Hepatocyte (in vitro differentiated cells): ENCODE measurements around the gene MCEE. TPM values are rescaled to one million over a fixed set of nuclear protein-coding genes. Genes with fewer than 3 reads are reported as not detected.

Experiments used
- DNase-seq: peaks from one replicate; pipeline ENCODE4 v3.0.0-alpha.2; 2016; ENCODE audit warnings: low spot score
- H2AFZ ChIP-seq: fragments of 200-600 bp; sonication (generic); 2 replicates; pipeline ENCODE4 v1.6.0; 2016; ENCODE audit warnings: antibody characterized with exemption, mild to moderate bottlenecking
- H3K27ac ChIP-seq: fragments of 200-600 bp; sonication (generic); 2 replicates; pipeline ENCODE4 v1.5.1; 2016; ENCODE audit warnings: mild to moderate bottlenecking
- H3K27me3 ChIP-seq: fragments of 200-600 bp; sonication (generic); 2 replicates; pipeline ENCODE4 v1.6.1; 2016
- H3K36me3 ChIP-seq: fragments of 200-600 bp; sonication (generic); replicated peaks from 2 replicates; pipeline ENCODE4 v1.5.1; 2016; ENCODE audit warnings: low read depth; ENCODE audit not compliant: insufficient read depth
- H3K4me1 ChIP-seq: fragments of 200-600 bp; sonication (generic); 2 replicates; pipeline ENCODE4 v1.5.1; 2016; ENCODE audit warnings: mild to moderate bottlenecking, moderate library complexity; ENCODE audit not compliant: insufficient read depth
- H3K4me2 ChIP-seq: fragments of 200-600 bp; sonication (generic); 2 replicates; pipeline ENCODE4 v1.6.0; 2016
- H3K4me3 ChIP-seq: fragments of 200-600 bp; sonication (generic); 2 replicates; pipeline ENCODE4 v1.5.1; 2016; ENCODE audit warnings: mild to moderate bottlenecking
- H3K79me2 ChIP-seq: fragments of 200-600 bp; sonication (generic); 2 replicates; pipeline ENCODE4 v1.6.0; 2017; ENCODE audit warnings: mild to moderate bottlenecking
- H3K9me2 ChIP-seq: fragments of 200-600 bp; sonication (generic); replicated peaks from 2 replicates; pipeline ENCODE4 v1.6.0; 2017; ENCODE audit warnings: mild to moderate bottlenecking; ENCODE audit not compliant: insufficient read depth
- H3K9me3 ChIP-seq: fragments of 200-600 bp; sonication (generic); 2 replicates; pipeline ENCODE4 v1.5.1; 2016; ENCODE audit warnings: low read depth, mild to moderate bottlenecking
- H4K20me1 ChIP-seq: fragments of 200-600 bp; sonication (generic); 2 replicates; pipeline ENCODE4 v1.6.0; 2016; ENCODE audit warnings: mild to moderate bottlenecking; ENCODE audit not compliant: insufficient read depth, poor library complexity, severe bottlenecking
- EZH2 ChIP-seq: fragments of 200-600 bp; sonication (generic); IDR thresholded peaks from 2 replicates; pipeline ENCODE4 v1.6.1; 2016; ENCODE audit warnings: antibody characterized with exemption, mild to moderate bottlenecking, borderline replicate concordance
- EZH2phosphoT487 ChIP-seq: fragments of 200-600 bp; sonication (generic); IDR thresholded peaks from one replicate; pipeline ENCODE4 v1.6.1; 2018; ENCODE audit warnings: antibody characterized with exemption, mild to moderate bottlenecking, low read depth, moderate library complexity; ENCODE audit not compliant: unreplicated experiment, severe bottlenecking
- WGBS: methylation state at CpG from one replicate; pipeline ENCODE4 v1.1.6; 2016; ENCODE audit warnings: low lambda C conversion rate; ENCODE audit errors: missing lambda C conversion rate; 5-methylcytosine and 5-hydroxymethylcytosine counted together
- polyA plus RNA-seq: library from polyadenylated mRNA; unstranded; fragments of >200 nt; fragmentation: Nextera tagmentation; extraction: Ambion mirVana; gene quantifications from 2 replicates; pipeline ENCODE4 v1.2.1, GENCODE V29; 2016
- total RNA-seq: library from RNA; depleted of rRNA; stranded (reverse); fragments of >200 nt; gene quantifications from 2 replicates; pipeline ENCODE4 v1.2.3, GENCODE V29; 2014
- TF ChIP-seq, protein P1 (sequence below): fragments of 200-600 bp; sonication (generic); IDR thresholded peaks from 2 replicates; pipeline ENCODE4 v1.5.1; 2016; ENCODE audit warnings: antibody characterized with exemption, mild to moderate bottlenecking; ENCODE audit not compliant: poor library complexity

The MCEE gene
- total and polyA plus RNA-seq, 2 experiments from 2014 or later = 22.3 to 29.3 TPM

DNA sequence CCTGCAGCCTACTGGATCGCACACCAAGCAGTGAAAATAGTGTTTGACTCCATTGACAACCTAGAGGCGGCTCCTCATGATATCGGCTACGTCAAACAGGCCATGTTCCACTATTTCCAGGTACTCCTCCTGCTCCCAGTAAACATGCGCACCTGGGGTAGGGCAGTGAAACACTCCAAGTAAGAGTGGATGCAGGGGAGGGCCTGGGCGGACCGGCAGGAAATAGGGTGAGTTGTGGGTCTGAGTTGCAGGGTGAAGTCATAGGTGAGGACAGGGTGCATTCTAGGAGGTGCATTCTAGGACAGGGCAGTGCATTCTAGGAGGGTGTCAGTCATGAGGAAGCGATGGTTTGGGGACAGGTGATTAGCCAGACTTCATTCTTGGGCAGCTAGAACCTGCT, 56.6 kb downstream of the MCEE start:
- Histone ChIP-seq H3K9me3 (no peaks in the 10 kb centered on the region), H3K27ac (no peak overlapping the region), H3K9me2 (no peaks in the 10 kb centered on the region), H2AFZ (no peak overlapping the region), H3K27me3 (no peaks in the 10 kb centered on the region), H3K4me1 (peaks cover 8% of the 10 kb centered on the region), H3K36me3 (no peaks in the 10 kb centered on the region), H3K4me3 (no peak overlapping the region), H3K79me2 (peaks cover 52% of the 10 kb centered on the region), H3K4me2 (no peak overlapping the region), H4K20me1 (peaks cover 29% of the 10 kb centered on the region)
- WGBS = 94% methylated on average over 8 of the region's 8 CpGs
- no peak for DNase-seq
- TF ChIP-seq, protein P1, sequence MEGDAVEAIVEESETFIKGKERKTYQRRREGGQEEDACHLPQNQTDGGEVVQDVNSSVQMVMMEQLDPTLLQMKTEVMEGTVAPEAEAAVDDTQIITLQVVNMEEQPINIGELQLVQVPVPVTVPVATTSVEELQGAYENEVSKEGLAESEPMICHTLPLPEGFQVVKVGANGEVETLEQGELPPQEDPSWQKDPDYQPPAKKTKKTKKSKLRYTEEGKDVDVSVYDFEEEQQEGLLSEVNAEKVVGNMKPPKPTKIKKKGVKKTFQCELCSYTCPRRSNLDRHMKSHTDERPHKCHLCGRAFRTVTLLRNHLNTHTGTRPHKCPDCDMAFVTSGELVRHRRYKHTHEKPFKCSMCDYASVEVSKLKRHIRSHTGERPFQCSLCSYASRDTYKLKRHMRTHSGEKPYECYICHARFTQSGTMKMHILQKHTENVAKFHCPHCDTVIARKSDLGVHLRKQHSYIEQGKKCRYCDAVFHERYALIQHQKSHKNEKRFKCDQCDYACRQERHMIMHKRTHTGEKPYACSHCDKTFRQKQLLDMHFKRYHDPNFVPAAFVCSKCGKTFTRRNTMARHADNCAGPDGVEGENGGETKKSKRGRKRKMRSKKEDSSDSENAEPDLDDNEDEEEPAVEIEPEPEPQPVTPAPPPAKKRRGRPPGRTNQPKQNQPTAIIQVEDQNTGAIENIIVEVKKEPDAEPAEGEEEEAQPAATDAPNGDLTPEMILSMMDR = no peak
- no peak for TF ChIP-seq EZH2phosphoT487
- no peak for TF ChIP-seq EZH2

DNA sequence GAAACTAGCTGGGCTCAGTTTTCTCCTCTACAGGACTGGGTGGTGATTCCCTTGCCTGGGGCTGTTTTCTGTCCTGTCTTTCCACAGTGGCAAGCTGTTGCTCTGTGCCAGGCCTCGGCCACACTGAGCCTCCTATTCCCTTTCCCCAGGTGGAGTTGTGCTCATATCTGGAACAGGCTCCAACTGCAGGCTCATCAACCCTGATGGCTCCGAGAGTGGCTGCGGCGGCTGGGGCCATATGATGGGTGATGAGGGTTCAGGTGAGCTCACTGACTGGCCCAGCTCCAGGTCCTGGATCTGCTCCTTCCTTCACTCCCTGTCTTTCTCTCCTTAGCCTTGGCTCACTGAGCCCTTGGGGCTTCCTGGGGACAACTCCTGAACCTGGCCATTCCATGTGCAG, 57.5 kb downstream of the MCEE start:
- Histone ChIP-seq H3K4me3 (no peak overlapping the region), H2AFZ (no peak overlapping the region), H3K36me3 (no peaks in the 10 kb centered on the region), H3K27ac (no peak overlapping the region), H3K9me2 (no peaks in the 10 kb centered on the region), H3K4me1 (peaks cover 8% of the 10 kb centered on the region), H3K4me2 (no peak overlapping the region), H3K9me3 (no peaks in the 10 kb centered on the region), H3K27me3 (no peaks in the 10 kb centered on the region), H3K79me2 (peaks cover 52% of the 10 kb centered on the region), H4K20me1 (peaks cover 29% of the 10 kb centered on the region)
- WGBS = 98% methylated on average over 4 of the region's 4 CpGs
- TF ChIP-seq EZH2phosphoT487 (no peak), EZH2 (no peak)
- TF ChIP-seq, protein P1 = no peak
- no peak for DNase-seq

DNA sequence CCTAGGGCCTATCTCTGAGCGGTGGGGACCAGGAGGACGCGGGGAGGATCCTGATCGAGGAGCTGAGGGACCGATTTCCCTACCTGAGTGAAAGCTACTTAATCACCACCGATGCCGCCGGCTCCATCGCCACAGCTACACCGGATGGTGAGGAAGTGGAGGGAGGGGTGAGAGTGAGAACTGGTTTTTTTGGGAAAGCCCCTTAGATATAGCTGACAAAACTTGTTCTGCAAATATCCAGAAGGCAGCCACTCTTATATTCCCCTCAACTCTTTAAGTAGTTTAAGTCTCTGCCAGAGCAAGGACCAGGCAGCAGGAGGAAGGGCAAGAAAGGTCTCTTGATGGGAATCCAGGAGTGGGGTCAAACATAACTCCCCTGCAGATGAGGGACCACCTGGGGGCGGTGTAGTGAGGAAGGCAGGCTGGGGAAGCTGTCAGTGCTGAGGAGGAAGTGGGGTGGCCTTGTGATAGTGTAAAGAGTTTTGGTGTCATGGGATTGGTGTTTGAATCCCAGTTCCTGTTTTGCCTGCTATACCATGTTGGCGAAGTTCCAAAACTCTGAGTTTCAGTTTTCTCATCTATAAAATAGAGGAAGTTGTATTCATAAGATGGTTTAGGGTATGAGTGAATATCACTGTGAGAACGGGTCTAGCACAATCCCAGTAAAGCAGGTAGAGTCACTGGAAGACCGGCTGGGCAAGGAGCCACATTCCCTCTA, 58.2 kb downstream of the MCEE start:
- Histone ChIP-seq H4K20me1 (peaks cover 29% of the 10 kb centered on the region), H3K27me3 (no peaks in the 10 kb centered on the region), H3K4me3 (no peak overlapping the region), H2AFZ (no peak overlapping the region), H3K79me2 (peaks cover 52% of the 10 kb centered on the region), H3K4me2 (no peak overlapping the region), H3K4me1 (peaks cover 8% of the 10 kb centered on the region), H3K9me3 (no peaks in the 10 kb centered on the region), H3K9me2 (no peaks in the 10 kb centered on the region), H3K36me3 (no peaks in the 10 kb centered on the region), H3K27ac (no peak overlapping the region)
- WGBS = 88% methylated on average over 12 of the region's 14 CpGs
- TF ChIP-seq EZH2phosphoT487 = no peak
- TF ChIP-seq, protein P1 = no peak
- no peak for TF ChIP-seq EZH2
- no peak for DNase-seq
